Tibial nerve (tissue), 4 donors: ENCODE data around the gene MEPCE. TPM values are rescaled to one million over a fixed set of nuclear protein-coding genes. Genes with fewer than 3 reads are reported as not detected.
A peak's percentile ranks its signal among the peaks of the same experiment; 100 is the strongest.

Experiments
- DNase-seq, 2 donors: peaks; one replicate each; pipeline ENCODE4 v3.0.0-alpha.2; 2019; ENCODE audit warnings: low spot score in 2 of 2
- H3K27ac ChIP-seq, 4 donors: fragments of 200-600 bp; sonication (generic) in 3 of 4; one replicate each; pipeline ENCODE4 v1.5.1; 2017 to 2019; ENCODE audit warnings: mild to moderate bottlenecking in 1 of 4
- H3K27me3 ChIP-seq, 2 donors: fragments of 200-600 bp; sonication (generic) in 1 of 2; one replicate each; pipeline versions ENCODE4 v1.5.1 to v1.6.0; 2017 to 2019
- H3K36me3 ChIP-seq, 3 donors: fragments of 200-600 bp; sonication (generic); one replicate each; pipeline ENCODE4 v1.5.1; 2018 to 2019
- H3K4me1 ChIP-seq, 4 donors: fragments of 200-600 bp; sonication (generic) in 3 of 4; one replicate each; pipeline ENCODE4 v1.5.1; 2017 to 2019
- H3K4me3 ChIP-seq, 4 donors: fragments of 200-600 bp; sonication (generic) in 3 of 4; one replicate each; pipeline ENCODE4 v1.5.1; 2017 to 2019; ENCODE audit warnings: mild to moderate bottlenecking in 1 of 4, moderate library complexity in 1 of 4
- H3K9me3 ChIP-seq, 4 donors: fragments of 200-600 bp; sonication (generic) in 3 of 4; one replicate each; pipeline ENCODE4 v1.5.1; 2017 to 2019
- EP300 ChIP-seq, 2 donors: sonication (generic); formaldehyde crosslinking; IDR thresholded peaks; one replicate each; pipeline ENCODE4 v1.6.1; 2017; ENCODE audit warnings: antibody characterized with exemption in 2 of 2, mild to moderate bottlenecking in 1 of 2
- POLR2A ChIP-seq, 2 donors: fragments of 450-650 bp; IDR thresholded peaks; one replicate each; pipeline ENCODE4 v1.6.1; 2017; ENCODE audit warnings: antibody characterized with exemption in 2 of 2, mild to moderate bottlenecking in 2 of 2, moderate library complexity in 2 of 2
- WGBS, 2 donors: methylation state at CpG; one replicate each; pipeline ENCODE4 v1.1.5; 2018; 5-methylcytosine and 5-hydroxymethylcytosine counted together
- total RNA-seq, 4 donors: library from RNA; depleted of rRNA; stranded (reverse); fragments of >200 nt; gene quantifications; one replicate each; pipeline ENCODE4 v1.1.0, GENCODE V29; 2016
- TF ChIP-seq, protein P1 (sequence below), 5 experiments: fragments of 200-600 bp in 3 of 5; fragments of 450-650 bp in 2 of 5; sonication (generic) in 3 of 5; IDR thresholded peaks; one replicate each; pipeline ENCODE4 v1.5.1; 2016 to 2019; ENCODE audit warnings: antibody characterized with exemption in 5 of 5, mild to moderate bottlenecking in 3 of 5, moderate library complexity in 2 of 5

MEPCE gene
- total RNA-seq, 4 donors from 2014 or later, result 39.5 to 50.2 (median 46.6) TPM

DNA sequence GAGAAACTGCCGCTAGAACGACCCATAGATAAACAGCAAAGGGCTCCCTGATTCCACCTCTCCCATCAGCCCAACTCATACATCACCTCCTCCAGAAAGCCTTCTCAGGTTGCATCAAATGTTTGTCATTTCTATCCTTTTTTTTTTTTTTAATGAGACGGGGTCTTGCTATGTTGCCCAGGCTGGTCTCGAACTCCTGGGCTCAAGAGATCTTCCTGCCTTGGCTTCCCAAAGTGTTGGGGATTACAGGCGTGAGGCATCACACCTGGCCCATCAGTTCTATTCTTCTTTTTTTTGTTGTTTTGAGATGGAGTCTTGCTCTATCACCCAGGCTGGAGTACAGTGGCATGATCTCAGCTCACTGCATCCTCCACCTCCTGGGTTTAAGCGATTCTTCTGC, 27.4 kb downstream of the MEPCE start:
- DNase-seq, result no peak
- Histone ChIP-seq H3K27ac (no peak overlapping the region), H3K4me1 (no peaks in the 10 kb centered on the region), H3K9me3 (no peaks in the 10 kb centered on the region), H3K4me3 (no peak overlapping the region), H3K36me3 (peaks cover 0 to 57% (median 0%) of the 10 kb centered on the region in 3 donors), H3K27me3 (no peaks in the 10 kb centered on the region)
- TF ChIP-seq, protein P1, sequence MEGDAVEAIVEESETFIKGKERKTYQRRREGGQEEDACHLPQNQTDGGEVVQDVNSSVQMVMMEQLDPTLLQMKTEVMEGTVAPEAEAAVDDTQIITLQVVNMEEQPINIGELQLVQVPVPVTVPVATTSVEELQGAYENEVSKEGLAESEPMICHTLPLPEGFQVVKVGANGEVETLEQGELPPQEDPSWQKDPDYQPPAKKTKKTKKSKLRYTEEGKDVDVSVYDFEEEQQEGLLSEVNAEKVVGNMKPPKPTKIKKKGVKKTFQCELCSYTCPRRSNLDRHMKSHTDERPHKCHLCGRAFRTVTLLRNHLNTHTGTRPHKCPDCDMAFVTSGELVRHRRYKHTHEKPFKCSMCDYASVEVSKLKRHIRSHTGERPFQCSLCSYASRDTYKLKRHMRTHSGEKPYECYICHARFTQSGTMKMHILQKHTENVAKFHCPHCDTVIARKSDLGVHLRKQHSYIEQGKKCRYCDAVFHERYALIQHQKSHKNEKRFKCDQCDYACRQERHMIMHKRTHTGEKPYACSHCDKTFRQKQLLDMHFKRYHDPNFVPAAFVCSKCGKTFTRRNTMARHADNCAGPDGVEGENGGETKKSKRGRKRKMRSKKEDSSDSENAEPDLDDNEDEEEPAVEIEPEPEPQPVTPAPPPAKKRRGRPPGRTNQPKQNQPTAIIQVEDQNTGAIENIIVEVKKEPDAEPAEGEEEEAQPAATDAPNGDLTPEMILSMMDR (IDR thresholded peaks at IDR 0.05), result no peak
- no peak for TF ChIP-seq POLR2A (IDR thresholded peaks at IDR 0.05)
- TF ChIP-seq EP300 (IDR thresholded peaks at IDR 0.05), result no peak
- 89 to 97% methylated on average over 6 of the region's 6 CpGs for WGBS, 2 donors

DNA sequence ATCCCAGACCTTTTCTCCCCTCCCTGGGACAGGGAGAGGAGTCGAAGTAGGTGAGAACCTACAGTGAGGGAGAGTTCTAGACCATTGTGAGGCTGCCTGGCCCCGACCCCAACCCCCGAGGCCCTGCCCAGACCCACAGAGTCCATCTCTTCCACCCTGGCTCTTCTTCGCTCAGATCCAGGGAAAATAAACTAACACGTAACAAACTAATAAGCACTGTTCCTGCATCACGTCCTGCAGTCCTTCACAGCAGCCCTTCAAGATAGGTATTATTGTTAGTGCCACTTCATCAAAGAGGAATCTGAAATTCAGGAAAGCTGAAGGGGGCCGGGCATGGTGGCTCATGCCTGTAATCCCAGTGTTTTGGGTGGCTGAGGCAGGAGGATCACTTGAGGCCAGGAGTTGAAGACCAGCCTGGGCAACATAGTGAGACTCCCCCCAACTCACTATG, 34.6 kb downstream of the MEPCE start, which contains the start of gene SPACDR:
TSS of gene SPACDR (minus strand) at position 51 of the 451 bp plus-strand sequence. CDS start 235 bp downstream, outside the sequence.
- no peaks in the 10 kb centered on the region for H3K27me3 ChIP-seq
- H3K36me3 ChIP-seq, result peaks cover 0 to 49% (median 0%) of the 10 kb centered on the region in 3 donors
- peaks cover 0 to 61% (median 10%) of the 10 kb centered on the region in 4 donors for H3K4me1 ChIP-seq
- DNase-seq, result no peak
- TF ChIP-seq, protein P1 (IDR thresholded peaks at IDR 0.05), result no peak
- TF ChIP-seq EP300 (IDR thresholded peaks at IDR 0.05), result no peak
- TF ChIP-seq POLR2A (IDR thresholded peaks at IDR 0.05), result no peak
- WGBS, 2 donors, result 70 to 82% methylated on average over 7 of the region's 7 CpGs
- H3K4me3 ChIP-seq, result no peak within 1 kb of the TSS
- H3K9me3 ChIP-seq, result no peaks in the 10 kb centered on the region
- H3K27ac ChIP-seq, result peak within 1 kb of the TSS in 3 of 4 donors; percentile 11 to 94 (median 88)

DNA sequence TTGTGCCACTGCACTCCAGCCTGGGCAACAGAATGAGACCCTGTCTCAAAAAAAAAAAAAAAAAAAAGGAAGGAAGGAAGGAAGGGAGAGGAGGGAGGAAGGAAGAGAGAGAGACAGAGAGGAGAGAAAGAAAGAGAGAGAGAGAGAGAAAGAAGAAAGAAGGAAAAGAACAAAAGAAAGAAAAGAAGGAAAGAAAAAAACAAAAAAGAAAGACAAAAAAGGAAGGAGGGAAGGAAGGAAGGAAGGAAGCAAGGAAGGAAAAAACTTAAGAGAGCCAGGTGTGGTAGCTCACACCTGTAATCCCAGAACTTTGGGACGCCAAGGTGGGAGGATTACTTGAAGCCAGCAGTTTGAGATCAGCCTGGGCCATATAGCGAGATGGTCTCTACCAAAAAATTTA, 35.2 kb downstream of the MEPCE start:
- TF ChIP-seq POLR2A (IDR thresholded peaks at IDR 0.05), result no peak
- no peak for TF ChIP-seq EP300 (IDR thresholded peaks at IDR 0.05)
- TF ChIP-seq, protein P1 (IDR thresholded peaks at IDR 0.05), result no peak
- H3K27ac ChIP-seq, result peak overlapping the region in 2 of 4 donors; percentile 88 to 94
- DNase-seq, result no peak

DNA sequence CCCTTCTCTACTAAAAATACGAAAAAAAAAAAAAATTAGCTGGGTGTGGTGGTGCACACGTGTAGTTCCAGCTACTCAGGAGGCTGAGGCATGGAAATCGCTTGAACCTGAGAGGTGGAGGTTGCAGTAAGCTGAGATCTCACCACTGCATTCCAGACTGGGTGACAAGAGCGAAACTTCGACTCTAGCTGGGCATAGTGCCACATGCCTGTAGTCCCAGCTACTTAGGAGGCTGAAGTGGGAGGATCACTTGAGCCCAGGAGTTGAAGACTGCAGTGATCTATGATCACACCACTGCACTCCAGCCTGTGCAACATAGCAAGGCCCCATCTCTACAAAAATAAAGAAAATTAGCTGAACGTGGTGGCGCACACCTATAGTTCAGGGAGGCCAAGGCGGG, 35.7 kb downstream of the MEPCE start:
- Histone ChIP-seq H3K9me3 (no peaks in the 10 kb centered on the region), H3K36me3 (peaks cover 0 to 42% (median 0%) of the 10 kb centered on the region in 3 donors), H3K4me1 (peaks cover 0 to 72% (median 15%) of the 10 kb centered on the region in 4 donors), H3K27ac (peak overlapping the region in 3 of 4 donors; percentile 75 to 94 (median 88)), H3K27me3 (no peaks in the 10 kb centered on the region), H3K4me3 (no peak overlapping the region)
- WGBS, 2 donors, result 59 to 62% methylated on average over 8 of the region's 8 CpGs
- DNase-seq, result no peak
- TF ChIP-seq, protein P1 (IDR thresholded peaks at IDR 0.05), result no peak
- TF ChIP-seq POLR2A (IDR thresholded peaks at IDR 0.05) (no peak), EP300 (IDR thresholded peaks at IDR 0.05) (no peak)

More for the DNA sequence above, 35.2 kb downstream of the MEPCE start:
- Histone ChIP-seq H3K27me3 (no peaks in the 10 kb centered on the region), H3K4me1 (peaks cover 0 to 67% (median 15%) of the 10 kb centered on the region in 4 donors), H3K4me3 (no peak overlapping the region), H3K36me3 (peaks cover 0 to 44% (median 0%) of the 10 kb centered on the region in 3 donors), H3K9me3 (no peaks in the 10 kb centered on the region)
- WGBS, 2 donors, result 89 to 93% methylated on average over 2 of the region's 2 CpGs

DNA sequence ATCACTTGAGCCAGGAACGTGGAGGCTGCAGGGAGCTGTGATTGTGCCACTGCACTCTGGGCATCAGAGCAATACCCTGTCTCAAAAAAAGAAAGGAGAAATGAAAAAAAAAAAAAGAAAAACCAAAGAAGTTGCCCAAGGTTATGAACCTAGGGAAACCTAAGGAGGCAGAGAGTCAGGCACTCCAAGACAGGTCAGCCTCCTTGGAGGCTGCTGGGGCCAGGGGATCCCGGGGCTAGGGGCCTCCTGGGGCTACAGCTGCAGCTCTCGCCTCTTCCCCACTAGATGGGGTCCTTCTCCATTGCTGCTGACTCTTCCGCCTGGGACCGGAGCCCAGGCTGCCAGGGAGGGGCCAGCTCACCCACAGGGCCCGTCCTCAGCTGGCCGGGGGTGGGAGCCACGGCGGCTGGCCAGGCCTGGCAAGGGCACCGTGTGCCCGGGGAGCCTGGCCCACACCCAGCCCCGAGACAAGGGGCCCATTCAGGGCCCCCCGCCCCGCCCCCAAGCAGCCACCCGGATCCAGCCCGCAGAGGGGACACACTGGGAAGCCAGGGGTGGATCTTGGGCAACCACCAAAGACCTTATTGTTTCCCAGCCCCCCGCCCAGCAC, 36.2 kb downstream of the MEPCE start:
- Histone ChIP-seq H3K27ac (peak overlapping the region; percentile 75 to 94 (median 84)), H3K36me3 (peaks cover 0 to 42% (median 0%) of the 10 kb centered on the region in 3 donors), H3K27me3 (no peaks in the 10 kb centered on the region), H3K4me1 (peaks cover 0 to 77% (median 15%) of the 10 kb centered on the region in 4 donors), H3K9me3 (no peaks in the 10 kb centered on the region), H3K4me3 (peak overlapping the region in 3 of 4 donors; percentile 34 to 55 (median 35))
- peak in 1 of 2 donors; percentile 56 for DNase-seq
- WGBS, 2 donors, result 13% methylated on average over 4 to 5 of the region's 17 CpGs
- TF ChIP-seq POLR2A (IDR thresholded peaks at IDR 0.05), result no peak
- TF ChIP-seq, protein P1 (IDR thresholded peaks at IDR 0.05), result peak; percentile 53 to 85 (median 81)
- TF ChIP-seq EP300 (IDR thresholded peaks at IDR 0.05), result peak in 1 of 2 donors; percentile 84
